PFSK-1 (cell line): ENCODE measurements around the gene SERGEF.

Experiments used
- FOXP2 ChIP-seq: optimal IDR thresholded peaks from 2 replicates; pipeline ENCODE3; 2011; ENCODE audit warnings: borderline replicate concordance, control low read depth, inconsistent platforms; ENCODE audit not compliant: insufficient read depth; ENCODE audit errors: extremely low read length, extremely low read depth
- POLR2AphosphoS5 ChIP-seq: IDR thresholded peaks from 2 replicates; pipeline ENCODE4 v1.6.1; 2012; ENCODE audit warnings: low read depth, mild to moderate bottlenecking, control low read depth, low read length, moderate library complexity
- REST ChIP-seq, 2 experiments: IDR thresholded peaks; 2 replicates each; pipeline versions ENCODE4 v1.6.1 to v1.8.0; 2011 to 2012; ENCODE audit warnings: low read depth in 2 of 2, low read length in 2 of 2, control low read depth in 1 of 2, inconsistent platforms in 1 of 2, mild to moderate bottlenecking in 1 of 2, moderate library complexity in 1 of 2; ENCODE audit not compliant: insufficient read depth in 1 of 2
- SIN3A ChIP-seq: IDR thresholded peaks from 2 replicates; pipeline ENCODE4 v1.6.1; 2012; ENCODE audit warnings: mild to moderate bottlenecking, low read length, moderate library complexity, borderline replicate concordance; ENCODE audit not compliant: insufficient read depth
- TAF1 ChIP-seq: IDR thresholded peaks from 2 replicates; pipeline ENCODE4 v1.6.1; 2012; ENCODE audit warnings: low read length, control low read depth, borderline replicate concordance; ENCODE audit not compliant: insufficient read depth

SERGEF gene

GRCh38 chr11:17743026-17743807, 269.6 kb downstream of the SERGEF start:
- no peak for TF ChIP-seq REST (IDR thresholded peaks at IDR 0.05; ENCODE audit: insufficient read depth in 1 of 2, low read depth in 2 of 2, low read length in 2 of 2)
- TF ChIP-seq TAF1, result no peak
- TF ChIP-seq FOXP2, result no peak
- no peak for TF ChIP-seq SIN3A
- no peak for TF ChIP-seq POLR2AphosphoS5

- TF ChIP-seq FOXP2, result no peak
- TF ChIP-seq POLR2AphosphoS5, result no peak
- TF ChIP-seq REST (IDR thresholded peaks at IDR 0.05; ENCODE audit: insufficient read depth in 1 of 2, low read depth in 2 of 2, low read length in 2 of 2), result no peak
- no peak for TF ChIP-seq TAF1
- TF ChIP-seq SIN3A, result no peak
Observed at GRCh38 chr11:17742019-17742418, 270.8 kb downstream of the SERGEF start.

DNA sequence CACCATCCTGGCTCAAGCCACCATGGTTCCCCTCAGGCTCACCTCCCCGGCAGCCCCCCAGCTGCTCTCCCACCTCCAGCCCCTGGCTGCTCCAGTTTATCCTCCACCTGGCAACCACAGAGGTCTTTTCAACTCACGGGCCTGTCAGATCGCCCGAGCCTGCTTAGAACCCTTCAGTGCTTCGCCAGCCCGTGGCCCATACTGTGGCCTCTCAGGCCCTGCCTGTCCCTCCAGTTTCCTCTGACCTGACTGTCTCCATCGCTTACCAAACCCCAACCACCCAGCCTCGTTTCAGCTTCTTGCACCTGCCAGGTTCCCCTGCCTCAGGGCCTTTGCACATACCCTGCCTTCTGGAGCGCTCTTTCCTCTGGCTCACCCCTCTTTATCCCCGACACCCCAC, 271.4 kb downstream of the SERGEF start:
- TF ChIP-seq TAF1 (no peak), REST (IDR thresholded peaks at IDR 0.05; ENCODE audit: insufficient read depth in 1 of 2, low read depth in 2 of 2, low read length in 2 of 2) (no peak), POLR2AphosphoS5 (no peak), SIN3A (no peak), FOXP2 (no peak)

- TF ChIP-seq SIN3A (no peak), REST (IDR thresholded peaks at IDR 0.05; ENCODE audit: insufficient read depth in 1 of 2, low read depth in 2 of 2, low read length in 2 of 2) (no peak), FOXP2 (no peak), POLR2AphosphoS5 (no peak), TAF1 (no peak)
Observed at GRCh38 chr11:17740649-17741235, 272.1 kb downstream of the SERGEF start.
